COR-L47 (cell line): ENCODE results near the gene PYGM.

Experiments used
- DNase-seq: peaks from one replicate; lab custom pipeline; 2025; lab: John Stamatoyannopoulos, UW

The PYGM gene

GRCh38 chr11:64791781-64792291 lies 32.1 kb upstream of the PYGM start:
- no peak for DNase-seq

GRCh38 chr11:64790205-64791095 lies 30.7 kb upstream of the PYGM start:
- DNase-seq = no peak

- DNase-seq = no peak
These were observed 29.8 kb upstream of the PYGM start for GRCh38 chr11:64789331-64790204.

- DNase-seq = no peak
These were observed 28.8 kb upstream of the PYGM start for GRCh38 chr11:64788321-64789215.

GRCh38 chr11:64787526-64788320 lies 27.9 kb upstream of the PYGM start:
- no peak for DNase-seq

GRCh38 chr11:64786308-64786707 lies 26.5 kb upstream of the PYGM start:
- DNase-seq = no peak

GRCh38 chr11:64784813-64785581 lies 25.2 kb upstream of the PYGM start:
- no peak for DNase-seq

GRCh38 chr11:64778473-64779298 lies 18.9 kb upstream of the PYGM start, which contains the start of gene SF1:
TSS of gene SF1 (minus strand) at chr11:64778542. CDS start at chr11:64778392, 150 bp downstream.
- peak; percentile 100 for DNase-seq

- no peak for DNase-seq
These were observed 18.4 kb upstream of the PYGM start for GRCh38 chr11:64778223-64778472.

- DNase-seq = peak; percentile 79
These were observed 17.9 kb upstream of the PYGM start for GRCh38 chr11:64777449-64778222.

GRCh38 chr11:64776875-64777274 lies 17.1 kb upstream of the PYGM start:
- no peak for DNase-seq

- no peak for DNase-seq
These were observed 16.7 kb upstream of the PYGM start for GRCh38 chr11:64776425-64776824.

- no peak for DNase-seq
These were observed 14.4 kb upstream of the PYGM start for GRCh38 chr11:64774144-64774543.

- no peak for DNase-seq
These were observed 12.7 kb upstream of the PYGM start for GRCh38 chr11:64772303-64773018.

- DNase-seq = no peak
These were observed 12.1 kb upstream of the PYGM start for GRCh38 chr11:64771861-64772260.

GRCh38 chr11:64770120-64770519 lies 10.3 kb upstream of the PYGM start:
- DNase-seq = no peak

- DNase-seq = no peak
These were observed 9.5 kb upstream of the PYGM start for GRCh38 chr11:64769283-64769682.

GRCh38 chr11:64768300-64768694 lies 8.5 kb upstream of the PYGM start:
- DNase-seq = no peak
